Stimulated activated CD4-positive, alpha-beta T cell treated with anti-CD3 and anti-CD28 coated beads, Interleukin-12 subunit alpha, Interleukin-12 subunit beta, amount 100 ng/mL, for 48 hours (primary cell): ENCODE results near the gene RBL2.
"Not testable (repeated sequence)": the region's sequence is repeated elsewhere in the genome, so short reads cannot be mapped to it uniquely, and the experiment has no call there.

ENCODE experiments used
- DNase-seq, 3 donors: peaks; one replicate each; pipeline ENCODE4 v3.0.0-alpha.2; 2020; ENCODE audit warnings: low read depth in 2 of 3, low spot score in 1 of 3

RBL2 gene

GRCh38 chr16:53530741-53531140 is 96.5 kb downstream of the RBL2 start:
- no peak for DNase-seq

GRCh38 chr16:53534206-53534605 is 99.9 kb downstream of the RBL2 start:
- no peak for DNase-seq

GRCh38 chr16:53537626-53538025 is 103.4 kb downstream of the RBL2 start:
- no peak for DNase-seq

GRCh38 chr16:53539346-53539745 is 105.1 kb downstream of the RBL2 start:
- not testable (repeated sequence) for DNase-seq

- not testable (repeated sequence) for DNase-seq
These were observed 105.8 kb downstream of the RBL2 start for GRCh38 chr16:53539759-53540718.
